GM19035 (cell line): ENCODE results near the gene RPH3AL.
"Not testable (repeated sequence)": the region's sequence is repeated elsewhere in the genome, so short reads cannot be mapped to it uniquely, and the experiment has no call there.

Experiments
- ATAC-seq: cut with Tn5 transposase; IDR thresholded peaks from one replicate; pipeline ENCODE4 v1.9.1; 2021; ENCODE audit not compliant: unreplicated experiment

The RPH3AL gene

DNA sequence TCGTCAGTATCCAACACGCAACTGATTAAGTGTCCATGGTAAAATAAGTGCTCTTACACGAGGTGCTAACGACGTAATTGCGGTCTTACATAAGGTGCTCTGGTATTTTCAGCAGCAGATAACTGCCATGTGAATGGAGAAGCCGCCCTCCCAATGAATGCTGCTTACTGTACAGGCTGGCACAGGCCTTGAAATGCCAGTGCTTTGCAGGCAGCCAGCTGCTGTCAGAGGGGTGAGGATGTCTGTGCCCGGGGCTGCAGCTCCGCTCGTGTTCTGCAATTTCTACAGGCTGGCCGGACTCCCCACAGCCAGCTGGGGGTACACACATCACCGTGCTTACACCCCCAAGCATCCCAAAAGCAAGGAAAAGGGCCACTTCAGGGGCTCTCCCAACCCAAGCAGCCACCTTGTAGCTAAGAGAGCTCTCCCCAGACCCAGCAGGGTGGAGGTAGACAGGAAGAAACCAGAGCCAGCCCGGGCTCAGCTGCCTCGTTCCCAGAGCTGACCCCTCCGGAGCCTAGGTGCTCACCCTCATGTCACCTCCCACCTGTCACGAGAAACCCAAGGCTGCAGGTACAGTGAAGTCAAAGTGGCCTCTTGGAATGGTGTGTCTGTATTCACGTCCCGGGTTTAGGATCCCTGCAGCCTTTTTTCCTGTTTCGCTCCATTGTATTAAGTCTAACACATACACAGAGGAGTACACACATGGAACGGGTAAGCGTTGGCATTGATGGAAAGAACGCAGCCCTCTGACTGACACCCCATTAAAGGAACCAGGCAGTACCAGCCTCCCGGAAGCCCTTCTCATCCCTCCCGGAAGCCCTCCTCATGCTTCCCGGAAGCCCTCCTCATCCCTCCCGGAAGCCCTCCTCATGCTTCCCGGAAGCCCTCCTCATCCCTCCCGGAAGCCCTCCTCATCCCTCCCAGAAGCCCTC, 27.2 kb upstream of the RPH3AL start:
- no peak for ATAC-seq

GRCh38 chr17:378068-378467, 25.5 kb upstream of the RPH3AL start:
- ATAC-seq: no peak

- no peak for ATAC-seq
These were observed 24.6 kb upstream of the RPH3AL start for GRCh38 chr17:376936-377863.

- no peak for ATAC-seq
These were observed 21.1 kb upstream of the RPH3AL start for GRCh38 chr17:373613-374230.

- no peak for ATAC-seq
These were observed 19.8 kb upstream of the RPH3AL start for GRCh38 chr17:372157-373152.

DNA sequence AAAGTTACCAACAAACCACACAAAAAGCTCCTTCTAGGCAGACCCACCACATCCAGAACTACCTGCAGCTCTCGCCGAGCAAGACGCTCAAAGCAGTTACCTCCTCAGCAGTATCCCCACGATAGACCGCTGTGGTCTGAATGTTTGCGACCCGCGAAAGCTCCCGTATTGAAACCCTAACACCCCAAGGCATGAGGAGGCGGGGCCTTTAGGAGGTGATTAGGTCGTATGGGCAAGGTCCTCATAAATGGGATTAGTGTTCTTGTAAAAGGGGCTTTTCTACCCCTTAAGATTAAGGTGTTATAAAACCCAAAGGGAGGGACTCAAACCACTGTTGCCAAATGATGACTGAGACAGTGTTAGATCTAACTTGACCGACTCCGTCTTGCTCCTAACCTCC, 19.0 kb upstream of the RPH3AL start:
- no peak for ATAC-seq

- not testable (repeated sequence) for ATAC-seq
These were observed 15.0 kb upstream of the RPH3AL start for GRCh38 chr17:367656-368055.

DNA sequence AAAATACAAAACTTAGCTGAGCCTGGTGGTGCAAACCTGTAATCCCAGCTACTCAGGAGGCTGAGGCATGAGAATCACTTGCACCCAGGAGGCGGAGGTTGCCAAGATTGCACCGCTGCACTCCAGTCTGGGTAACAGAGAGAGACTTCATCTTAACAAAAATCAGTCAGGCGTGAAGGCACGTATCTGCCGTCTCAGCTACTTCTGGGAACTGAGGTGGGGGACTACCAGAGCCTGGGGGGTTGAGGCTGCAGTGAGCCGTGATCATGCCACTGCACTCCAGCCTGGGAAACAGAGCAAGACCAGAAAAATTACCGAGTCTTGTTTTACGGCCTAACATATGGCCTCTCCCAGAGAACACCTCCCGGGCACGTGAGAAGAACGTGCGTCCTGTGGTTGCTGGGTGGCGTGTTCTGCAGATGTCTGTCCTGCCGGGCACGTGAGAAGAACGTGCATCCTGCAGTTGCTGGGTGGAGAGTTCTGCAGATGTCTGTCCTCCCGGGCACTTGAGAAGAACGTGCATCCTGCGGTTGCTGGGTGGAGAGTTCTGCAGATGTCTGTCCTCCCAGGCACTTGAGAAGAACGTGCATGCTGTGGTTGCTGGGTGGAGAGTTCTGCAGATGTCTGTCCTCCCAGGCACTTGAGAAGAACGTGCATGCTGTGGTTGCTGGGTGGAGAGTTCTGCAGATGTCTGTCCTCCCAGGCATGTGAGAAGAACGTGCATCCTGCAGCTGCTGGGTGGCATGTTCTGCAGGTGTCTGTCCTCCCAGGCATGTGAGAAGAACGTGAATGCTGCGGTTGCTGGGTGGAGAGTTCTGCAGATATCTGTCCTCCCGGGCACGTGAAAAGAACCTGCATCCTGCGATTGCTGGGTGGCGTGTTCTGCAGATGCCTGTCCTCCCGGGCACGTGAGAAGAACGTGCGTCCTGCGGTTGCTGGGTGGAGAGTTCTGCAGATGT, 14.3 kb upstream of the RPH3AL start:
- ATAC-seq: not testable (repeated sequence)

DNA sequence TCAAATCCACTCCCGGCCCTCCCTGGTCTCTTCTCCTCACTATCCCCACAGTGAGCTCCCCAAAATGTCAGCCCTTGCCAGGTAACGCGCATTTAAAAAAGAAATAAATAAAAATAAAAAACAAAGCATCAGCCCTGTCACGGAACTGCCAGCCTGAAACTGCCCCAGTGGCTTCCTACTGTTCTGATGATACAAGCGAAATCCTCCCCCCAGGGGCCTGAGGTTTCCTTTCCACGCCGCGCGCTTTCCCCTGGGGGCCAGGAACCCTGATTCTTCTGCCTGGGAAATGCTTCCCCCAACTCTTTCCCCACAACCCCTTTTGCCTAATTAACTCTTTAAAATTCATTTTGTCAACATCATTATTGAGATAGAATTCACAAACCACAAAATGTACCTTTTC, 12.2 kb upstream of the RPH3AL start:
- no peak for ATAC-seq

- ATAC-seq: no peak
These were observed 11.7 kb upstream of the RPH3AL start for GRCh38 chr17:364308-364707.

DNA sequence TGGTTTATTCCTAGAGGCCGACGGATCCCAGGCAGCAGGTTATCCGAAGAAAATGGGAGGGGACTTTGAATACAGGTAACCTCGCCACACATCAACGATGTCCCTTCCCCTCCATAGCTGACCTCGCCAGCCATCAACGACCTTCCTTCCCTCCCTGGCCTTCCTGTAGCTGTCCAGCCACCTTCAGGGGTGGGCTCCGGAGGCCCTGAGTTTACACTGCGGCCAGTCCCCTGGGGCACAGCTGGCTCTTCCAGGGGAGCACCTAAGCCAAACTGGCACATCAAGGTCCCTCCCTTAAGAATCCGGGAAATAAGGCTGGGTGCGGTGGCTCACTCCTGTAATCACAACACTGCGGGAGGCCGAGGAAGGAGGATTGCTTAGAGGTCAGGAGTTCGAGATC, 10.1 kb upstream of the RPH3AL start:
- ATAC-seq: no peak

DNA sequence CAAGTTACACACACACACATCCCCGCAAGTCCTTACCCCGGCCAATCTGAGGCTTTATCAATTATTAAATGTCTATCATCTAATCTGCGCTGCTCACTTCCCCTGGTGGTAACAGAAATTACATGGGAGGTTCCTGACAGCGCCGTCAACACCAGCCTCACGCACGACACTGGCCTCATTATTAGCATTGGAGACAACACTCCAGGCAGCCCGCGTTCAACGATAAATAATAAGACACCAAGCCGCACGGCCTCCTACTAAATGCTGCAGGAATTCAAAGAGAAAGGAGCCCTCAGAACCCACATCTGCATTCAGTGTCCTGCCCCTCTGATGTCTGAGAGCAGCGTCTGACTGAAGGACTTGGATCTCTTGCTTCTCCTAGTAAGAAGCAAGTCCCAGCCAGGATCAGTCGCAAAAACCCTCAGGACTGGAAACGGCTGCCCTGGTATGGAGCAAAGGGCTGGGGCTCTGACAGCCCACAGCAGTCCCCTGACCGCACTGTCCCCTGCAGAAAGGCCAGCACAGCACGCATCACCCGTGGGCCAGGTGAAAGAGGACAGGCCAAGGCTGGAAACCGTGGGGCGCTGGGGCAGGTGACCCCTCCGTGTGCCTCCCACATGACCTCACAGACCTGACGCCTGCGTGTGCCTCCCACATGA, 7.6 kb upstream of the RPH3AL start:
- no peak for ATAC-seq

DNA sequence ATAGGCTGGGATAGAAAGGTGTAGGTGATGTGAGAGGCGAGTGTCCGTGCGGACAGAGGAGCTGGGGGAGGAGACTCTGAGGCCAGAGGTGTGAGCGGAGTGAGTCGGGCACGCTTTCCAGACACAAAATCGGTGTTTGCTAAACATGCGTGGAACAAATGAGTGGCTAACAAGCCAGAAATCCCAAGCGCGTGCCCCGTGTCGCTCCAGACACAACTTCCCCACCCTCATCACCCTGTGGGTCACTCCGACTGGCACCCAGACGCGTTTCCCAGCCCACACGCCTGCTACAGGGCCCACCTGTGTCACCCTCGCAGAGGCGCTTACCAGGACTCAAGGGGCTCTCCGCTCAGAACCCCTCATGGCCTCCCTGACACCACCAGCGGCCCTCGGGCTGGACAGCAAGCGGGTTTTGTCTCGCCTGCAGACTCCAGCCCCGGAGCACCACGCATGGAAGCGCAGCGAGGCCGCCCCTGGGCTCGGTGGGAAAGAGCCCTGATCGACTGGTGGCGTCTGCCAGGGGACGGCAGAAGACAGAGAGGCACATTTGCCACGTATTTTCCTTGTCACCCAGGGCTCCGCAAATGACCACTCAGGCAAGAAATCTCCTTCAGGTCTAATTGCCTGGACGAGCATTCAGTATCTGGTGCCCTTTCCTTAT, 6.0 kb upstream of the RPH3AL start:
- ATAC-seq: no peak

DNA sequence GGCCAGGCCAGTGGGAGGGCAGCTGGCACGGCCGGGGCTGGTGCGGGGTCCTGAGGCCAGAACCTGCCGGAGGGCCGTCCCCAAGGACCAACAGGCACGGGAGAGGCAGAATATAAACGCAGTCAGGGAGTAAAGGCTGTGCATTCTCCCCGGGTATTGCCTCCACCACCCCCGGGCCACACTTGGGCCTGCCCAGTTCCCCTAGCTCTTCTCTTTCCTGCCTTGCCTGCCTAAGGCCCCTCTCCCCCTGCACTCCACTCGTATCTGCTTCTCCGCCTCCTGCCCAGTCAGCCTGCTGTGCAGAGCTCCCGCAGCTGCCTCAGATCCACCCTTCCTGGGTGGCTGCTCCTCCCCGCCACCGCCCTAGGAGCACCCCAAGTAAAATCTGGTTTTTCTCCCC, 5.0 kb upstream of the RPH3AL start:
- no peak for ATAC-seq

DNA sequence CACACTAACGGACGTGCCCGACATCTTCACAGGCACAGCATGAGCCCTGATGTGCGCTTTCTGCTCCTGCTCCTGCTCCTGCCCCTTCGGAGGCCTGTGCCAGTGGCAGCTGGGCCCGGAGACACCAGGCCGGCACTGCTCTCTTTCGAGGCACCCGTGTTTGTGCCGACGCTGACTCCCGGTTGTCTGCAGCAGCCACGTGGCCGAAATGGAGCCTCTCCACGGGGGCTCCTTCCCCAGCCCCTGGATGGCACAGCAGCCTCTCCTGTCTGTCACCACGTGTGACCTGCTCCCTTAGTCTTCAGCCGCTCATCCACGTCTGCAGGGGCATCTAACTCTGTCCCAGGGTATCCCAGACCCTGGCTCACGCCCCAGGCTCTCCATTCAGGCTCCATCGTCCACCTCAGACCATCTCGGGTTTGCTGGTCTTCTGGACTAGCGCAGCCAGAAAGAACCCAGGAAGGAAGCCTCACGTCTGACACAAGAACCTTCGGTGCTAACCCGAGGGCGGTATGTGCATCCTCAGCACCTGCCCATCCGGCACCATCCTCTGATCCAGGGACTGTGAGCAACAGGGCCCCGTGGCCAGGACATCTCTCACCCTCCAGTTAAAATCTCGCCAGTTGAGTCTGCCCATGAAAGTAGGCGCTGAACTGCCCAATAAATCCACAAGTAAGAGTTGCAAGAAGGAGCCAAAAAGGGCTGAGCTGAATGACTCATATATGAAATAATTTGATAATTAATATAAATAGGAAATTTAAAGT, 4.2 kb upstream of the RPH3AL start:
- ATAC-seq: no peak

DNA sequence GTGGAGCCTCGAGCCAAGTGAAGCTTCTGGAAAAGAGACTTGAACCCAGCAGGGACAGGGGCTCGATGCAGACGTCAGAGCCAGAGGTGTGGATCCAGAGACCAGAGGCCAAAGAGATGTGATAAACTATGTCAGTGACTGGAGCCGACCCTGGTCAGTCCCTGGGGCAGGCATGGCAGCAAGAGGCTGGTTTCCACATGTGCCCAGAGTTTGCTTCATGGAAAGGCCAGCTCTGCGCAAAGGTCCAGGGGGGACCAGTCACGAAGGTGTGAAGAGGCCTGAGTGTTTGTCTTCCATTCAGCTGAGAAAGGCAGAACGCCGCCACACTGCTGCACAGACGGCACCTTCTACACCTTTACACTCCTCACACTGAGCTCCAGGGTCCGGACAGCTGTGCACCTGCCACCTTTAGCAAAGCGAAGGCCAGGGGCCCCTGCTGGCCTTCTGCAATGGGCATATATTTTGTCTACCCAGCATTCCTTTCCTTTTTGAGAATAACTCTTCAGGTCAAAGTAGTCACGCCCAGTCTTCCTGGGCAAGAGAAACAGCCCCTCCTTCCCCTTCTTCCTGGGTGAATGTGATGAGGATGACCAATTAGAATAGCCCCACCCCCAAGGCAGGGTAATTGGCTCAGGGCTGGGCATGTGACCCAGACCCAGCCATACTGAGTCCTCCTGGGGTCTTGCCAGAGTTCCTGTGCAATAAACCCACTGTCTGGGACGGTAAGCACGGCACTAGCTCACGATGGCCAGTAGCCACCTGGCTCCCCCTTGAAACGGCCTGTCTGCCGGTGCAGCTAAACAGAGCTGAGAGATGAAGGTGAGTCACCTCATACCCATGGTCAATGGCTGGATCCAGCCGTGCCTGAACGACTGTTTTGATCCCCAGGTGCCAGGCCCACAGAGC, 2.3 kb upstream of the RPH3AL start:
- ATAC-seq: no peak
